Liver (tissue), 3 donors: ENCODE data around the gene OTOG.

ENCODE experiments used
- CTCF ChIP-seq: fragments of 150-350 bp; IDR thresholded peaks from 2 replicates; pipeline ENCODE4 v1.5.1; 2017; ENCODE audit warnings: improper control_type of control experiment, low read depth, low read length; ENCODE audit not compliant: missing input control
- NR2F2 ChIP-seq: IDR thresholded peaks from 2 replicates; pipeline ENCODE4 v1.6.1; 2016; ENCODE audit warnings: antibody characterized with exemption
- donor health status: healthy.
- donor health status: healthy.

GRCh38 chr11:17532784-17533183 is 14.3 kb upstream of the OTOG start:
- TF ChIP-seq CTCF (no peak), NR2F2 (no peak)
